HepG2 (cell line): Measurements from ENCODE around the gene CRNKL1. TPM values are rescaled to one million over a fixed set of nuclear protein-coding genes. Genes with fewer than 3 reads are reported as not detected.

Source experiments
- ARNT ChIP-seq: fragments of 450-650 bp; IDR thresholded peaks from 2 replicates; pipeline ENCODE4 v1.6.1; 2017
- CHD2 ChIP-seq: IDR thresholded peaks from 2 replicates; pipeline ENCODE4 v1.6.1; 2011; ENCODE audit warnings: low read depth, low read length, improper control_type of control experiment
- DMAP1 ChIP-seq: IDR thresholded peaks from 2 replicates; pipeline ENCODE4 v1.6.1; 2016
- IKZF1 ChIP-seq: fragments of 450-650 bp; IDR thresholded peaks from 2 replicates; pipeline ENCODE4 v1.7.1; 2016
- KMT2A ChIP-seq: sonication (generic); formaldehyde crosslinking; IDR thresholded peaks from 2 replicates; pipeline ENCODE4 v1.4.0; 2020; ENCODE audit warnings: missing genetic modification reagents
- MYNN ChIP-seq: sonication (generic); formaldehyde crosslinking; IDR thresholded peaks from 2 replicates; pipeline ENCODE4 v1.4.0; 2020; ENCODE audit warnings: mild to moderate bottlenecking, low read depth, missing genetic modification reagents
- NAIF1 ChIP-seq: sonication (generic); formaldehyde crosslinking; IDR thresholded peaks from 2 replicates; pipeline ENCODE4 v1.5.0; 2020; ENCODE audit warnings: mild to moderate bottlenecking, missing genetic modification reagents, borderline replicate concordance
- PLSCR1 ChIP-seq: sonication (generic); formaldehyde crosslinking; IDR thresholded peaks from 2 replicates; pipeline ENCODE4 v1.5.0; 2020; ENCODE audit warnings: missing genetic modification reagents, mild to moderate bottlenecking, borderline replicate concordance
- RARA ChIP-seq: IDR thresholded peaks from 2 replicates; pipeline ENCODE4 v1.6.1; 2016; ENCODE audit warnings: missing genetic modification reagents, missing compliant biosample characterization
- RBM39 ChIP-seq: fragments of 200-400 bp; formaldehyde crosslinking; IDR thresholded peaks from one replicate; pipeline ENCODE4 v1.6.1; 2018; ENCODE audit warnings: antibody characterized with exemption, mild to moderate bottlenecking, low read depth, low read length; ENCODE audit not compliant: poor library complexity, severe bottlenecking
- SNAPC2 ChIP-seq: sonication (generic); formaldehyde crosslinking; IDR thresholded peaks from 2 replicates; pipeline ENCODE4 v1.8.1; 2022; ENCODE audit warnings: mild to moderate bottlenecking, missing genetic modification reagents
- TEAD2 ChIP-seq: sonication (generic); formaldehyde crosslinking; IDR thresholded peaks from 2 replicates; pipeline ENCODE4 v1.9.0; 2021; ENCODE audit warnings: missing genetic modification reagents
- TGIF2 ChIP-seq: IDR thresholded peaks from 2 replicates; pipeline ENCODE4 v1.6.1; 2016; ENCODE audit warnings: control low read depth, missing compliant biosample characterization
- TP53 ChIP-seq: sonication (generic); formaldehyde crosslinking; conservative IDR thresholded peaks from 2 replicates; pipeline ENCODE4 v1.4.0; 2020; ENCODE audit warnings: missing genetic modification reagents
- ZBTB38 ChIP-seq: sonication (generic); formaldehyde crosslinking; IDR thresholded peaks from 2 replicates; pipeline ENCODE4 v1.5.1; 2020; ENCODE audit warnings: mild to moderate bottlenecking, missing genetic modification reagents
- ZBTB42 ChIP-seq: sonication (generic); formaldehyde crosslinking; IDR thresholded peaks from 2 replicates; pipeline ENCODE4 v1.5.0; 2020; ENCODE audit warnings: mild to moderate bottlenecking, missing genetic modification reagents
- ZFP41 ChIP-seq: sonication (generic); formaldehyde crosslinking; IDR thresholded peaks from 2 replicates; pipeline ENCODE4 v1.4.0; 2020; ENCODE audit warnings: mild to moderate bottlenecking, missing genetic modification reagents, borderline replicate concordance
- ZNF10 ChIP-seq: sonication (generic); formaldehyde crosslinking; IDR thresholded peaks from 2 replicates; pipeline ENCODE4 v1.4.0; 2020; ENCODE audit warnings: mild to moderate bottlenecking, low read depth, missing genetic modification reagents, borderline replicate concordance
- ZNF234 ChIP-seq: sonication (generic); formaldehyde crosslinking; conservative IDR thresholded peaks from 2 replicates; pipeline ENCODE4 v1.5.1; 2020; ENCODE audit warnings: mild to moderate bottlenecking, missing genetic modification reagents
- ZNF3 ChIP-seq: IDR thresholded peaks from 2 replicates; pipeline ENCODE4 v1.7.0; 2017; ENCODE audit warnings: inconsistent platforms
- ZNF432 ChIP-seq: sonication (generic); formaldehyde crosslinking; IDR thresholded peaks from 2 replicates; pipeline ENCODE4 v1.5.0; 2020; ENCODE audit warnings: missing genetic modification reagents, mild to moderate bottlenecking, borderline replicate concordance
- ZNF546 ChIP-seq: sonication (generic); formaldehyde crosslinking; conservative IDR thresholded peaks from 2 replicates; pipeline ENCODE4 v1.8.1; 2023; ENCODE audit warnings: mild to moderate bottlenecking, missing genetic modification reagents
- ZNF746 ChIP-seq: sonication (generic); formaldehyde crosslinking; IDR thresholded peaks from 2 replicates; pipeline ENCODE4 v1.8.0; 2022; ENCODE audit warnings: mild to moderate bottlenecking, missing genetic modification reagents
- polyA plus RNA-seq, 8 experiments: library from polyadenylated mRNA; depleted of rRNA in 3 of 8; stranded (reverse) in 7 of 8; unstranded in 1 of 8; fragments of >200 nt; fragmentation: Illumina TruSeq in 4 of 8; extraction: Trizol in 4 of 8; gene quantifications; 2 replicates each; pipeline versions ENCODE4 v1.2.1 to v1.2.3, GENCODE V29; 2011 to 2016; ENCODE audit warnings: low read depth in 4 of 8, missing spikeins in 1 of 8, mixed read lengths in 1 of 8; ENCODE audit not compliant: insufficient read depth in 1 of 8
- total RNA-seq, 5 experiments: library from RNA; depleted of rRNA; stranded (reverse); fragments of >200 nt; fragmentation: Illumina TruSeq; extraction: Trizol; gene quantifications; 2 replicates each; pipeline ENCODE4 v1.2.3, GENCODE V29; 2016; ENCODE audit warnings: low read depth in 1 of 5
- TF ChIP-seq, protein P1 (sequence below): sonication (generic); formaldehyde crosslinking; IDR thresholded peaks from 2 replicates; pipeline ENCODE4 v1.5.0; 2020; ENCODE audit warnings: mild to moderate bottlenecking, missing genetic modification reagents, borderline replicate concordance

CRNKL1 gene
- total and polyA plus RNA-seq, 2 of the 13 experiments (the other 11 are each of a cell fraction or from before 2014, with no cell fraction given) = 12.3 to 64.5 TPM

GRCh38 chr20:20010639-20011500 is 41.4 kb downstream of the CRNKL1 start (continued):
- TF ChIP-seq ZNF3 (CRISPR knock-in tag) (no peak; the same call in 1 of the 2 replicates), TGIF2 (CRISPR knock-in tag) (peak; percentile 83), ZBTB42 (CRISPR knock-in tag) (no peak), RBM39 (no peak), RARA (CRISPR knock-in tag) (peak; percentile 90), ZNF746 (no peak), ZFP41 (CRISPR knock-in tag) (no peak), ZNF10 (CRISPR knock-in tag) (no peak), NAIF1 (CRISPR knock-in tag) (peak; percentile 28; the same call in 1 of the 2 replicates), SNAPC2 (CRISPR knock-in tag) (no peak), ZNF234 (no peak), IKZF1 (no peak), TEAD2 (CRISPR knock-in tag) (no peak), CHD2 (no peak), ZNF432 (no peak), ZBTB38 (CRISPR knock-in tag) (no peak), TP53 (CRISPR knock-in tag) (no peak), ZNF546 (CRISPR knock-in tag) (no peak), PLSCR1 (CRISPR knock-in tag) (no peak), MYNN (CRISPR knock-in tag) (no peak), DMAP1 (CRISPR knock-in tag) (peak; percentile 77; the same call in 1 of the 2 replicates), KMT2A (no peak), ARNT (no peak)
- TF ChIP-seq, protein P1, sequence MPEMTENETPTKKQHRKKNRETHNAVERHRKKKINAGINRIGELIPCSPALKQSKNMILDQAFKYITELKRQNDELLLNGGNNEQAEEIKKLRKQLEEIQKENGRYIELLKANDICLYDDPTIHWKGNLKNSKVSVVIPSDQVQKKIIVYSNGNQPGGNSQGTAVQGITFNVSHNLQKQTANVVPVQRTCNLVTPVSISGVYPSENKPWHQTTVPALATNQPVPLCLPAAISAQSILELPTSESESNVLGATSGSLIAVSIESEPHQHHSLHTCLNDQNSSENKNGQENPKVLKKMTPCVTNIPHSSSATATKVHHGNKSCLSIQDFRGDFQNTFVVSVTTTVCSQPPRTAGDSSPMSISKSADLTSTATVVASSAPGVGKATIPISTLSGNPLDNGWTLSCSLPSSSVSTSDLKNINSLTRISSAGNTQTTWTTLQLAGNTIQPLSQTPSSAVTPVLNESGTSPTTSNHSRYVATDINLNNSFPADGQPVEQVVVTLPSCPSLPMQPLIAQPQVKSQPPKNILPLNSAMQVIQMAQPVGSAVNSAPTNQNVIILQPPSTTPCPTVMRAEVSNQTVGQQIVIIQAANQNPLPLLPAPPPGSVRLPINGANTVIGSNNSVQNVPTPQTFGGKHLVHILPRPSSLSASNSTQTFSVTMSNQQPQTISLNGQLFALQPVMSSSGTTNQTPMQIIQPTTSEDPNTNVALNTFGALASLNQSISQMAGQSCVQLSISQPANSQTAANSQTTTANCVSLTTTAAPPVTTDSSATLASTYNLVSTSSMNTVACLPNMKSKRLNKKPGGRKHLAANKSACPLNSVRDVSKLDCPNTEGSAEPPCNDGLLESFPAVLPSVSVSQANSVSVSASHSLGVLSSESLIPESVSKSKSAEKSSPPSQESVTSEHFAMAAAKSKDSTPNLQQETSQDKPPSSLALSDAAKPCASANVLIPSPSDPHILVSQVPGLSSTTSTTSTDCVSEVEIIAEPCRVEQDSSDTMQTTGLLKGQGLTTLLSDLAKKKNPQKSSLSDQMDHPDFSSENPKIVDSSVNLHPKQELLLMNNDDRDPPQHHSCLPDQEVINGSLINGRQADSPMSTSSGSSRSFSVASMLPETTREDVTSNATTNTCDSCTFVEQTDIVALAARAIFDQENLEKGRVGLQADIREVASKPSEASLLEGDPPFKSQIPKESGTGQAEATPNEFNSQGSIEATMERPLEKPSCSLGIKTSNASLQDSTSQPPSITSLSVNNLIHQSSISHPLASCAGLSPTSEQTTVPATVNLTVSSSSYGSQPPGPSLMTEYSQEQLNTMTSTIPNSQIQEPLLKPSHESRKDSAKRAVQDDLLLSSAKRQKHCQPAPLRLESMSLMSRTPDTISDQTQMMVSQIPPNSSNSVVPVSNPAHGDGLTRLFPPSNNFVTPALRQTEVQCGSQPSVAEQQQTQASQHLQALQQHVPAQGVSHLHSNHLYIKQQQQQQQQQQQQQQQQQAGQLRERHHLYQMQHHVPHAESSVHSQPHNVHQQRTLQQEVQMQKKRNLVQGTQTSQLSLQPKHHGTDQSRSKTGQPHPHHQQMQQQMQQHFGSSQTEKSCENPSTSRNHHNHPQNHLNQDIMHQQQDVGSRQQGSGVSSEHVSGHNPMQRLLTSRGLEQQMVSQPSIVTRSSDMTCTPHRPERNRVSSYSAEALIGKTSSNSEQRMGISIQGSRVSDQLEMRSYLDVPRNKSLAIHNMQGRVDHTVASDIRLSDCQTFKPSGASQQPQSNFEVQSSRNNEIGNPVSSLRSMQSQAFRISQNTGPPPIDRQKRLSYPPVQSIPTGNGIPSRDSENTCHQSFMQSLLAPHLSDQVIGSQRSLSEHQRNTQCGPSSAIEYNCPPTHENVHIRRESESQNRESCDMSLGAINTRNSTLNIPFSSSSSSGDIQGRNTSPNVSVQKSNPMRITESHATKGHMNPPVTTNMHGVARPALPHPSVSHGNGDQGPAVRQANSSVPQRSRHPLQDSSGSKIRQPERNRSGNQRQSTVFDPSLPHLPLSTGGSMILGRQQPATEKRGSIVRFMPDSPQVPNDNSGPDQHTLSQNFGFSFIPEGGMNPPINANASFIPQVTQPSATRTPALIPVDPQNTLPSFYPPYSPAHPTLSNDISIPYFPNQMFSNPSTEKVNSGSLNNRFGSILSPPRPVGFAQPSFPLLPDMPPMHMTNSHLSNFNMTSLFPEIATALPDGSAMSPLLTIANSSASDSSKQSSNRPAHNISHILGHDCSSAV (CRISPR knock-in tag) = no peak
